Right forelimb (tissue), 1 donor: ENCODE results near the gene TTLL11.

ENCODE experiments used
- DNase-seq: peaks from one replicate; pipeline ENCODE4 v3.0.0-alpha.2; 2018

The TTLL11 gene

DNA sequence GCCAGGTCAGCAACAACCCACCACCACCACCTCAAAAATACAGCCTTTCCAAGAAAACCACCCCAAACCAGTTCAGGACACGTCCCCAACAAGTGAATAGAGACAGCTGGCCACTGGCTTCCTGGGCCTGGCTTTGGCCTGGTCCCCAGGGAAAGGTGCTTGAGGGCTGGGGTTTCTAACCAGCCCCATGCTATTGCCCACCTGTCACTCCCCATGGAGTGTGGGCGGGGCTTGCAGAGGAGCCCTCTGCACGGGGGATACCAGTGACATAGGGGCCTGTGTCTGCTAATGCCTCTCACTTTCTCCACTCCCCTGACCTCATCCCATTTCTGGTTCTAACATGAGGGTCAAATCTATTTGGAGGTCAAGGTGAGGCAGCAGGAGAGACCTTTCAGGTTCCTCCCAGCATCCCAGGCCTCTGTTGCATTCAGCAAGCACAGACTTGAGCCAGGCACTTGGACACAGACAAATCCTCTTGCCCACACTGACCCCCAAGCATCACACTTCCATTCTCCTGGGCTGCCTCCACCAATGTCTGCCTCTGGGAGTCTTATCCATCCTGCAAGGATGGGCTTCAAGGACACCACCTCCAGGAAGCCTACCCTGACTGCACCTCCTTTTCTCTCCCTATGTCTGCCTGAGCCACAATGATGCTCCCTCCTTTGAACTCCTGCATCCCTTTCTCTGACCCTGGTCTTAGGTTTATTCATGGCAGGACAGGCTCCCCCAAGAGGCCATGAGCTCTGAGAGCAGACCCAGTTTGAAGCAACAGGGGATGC lies 16.1 kb upstream of the TTLL11 start:
- DNase-seq: no peak

DNA sequence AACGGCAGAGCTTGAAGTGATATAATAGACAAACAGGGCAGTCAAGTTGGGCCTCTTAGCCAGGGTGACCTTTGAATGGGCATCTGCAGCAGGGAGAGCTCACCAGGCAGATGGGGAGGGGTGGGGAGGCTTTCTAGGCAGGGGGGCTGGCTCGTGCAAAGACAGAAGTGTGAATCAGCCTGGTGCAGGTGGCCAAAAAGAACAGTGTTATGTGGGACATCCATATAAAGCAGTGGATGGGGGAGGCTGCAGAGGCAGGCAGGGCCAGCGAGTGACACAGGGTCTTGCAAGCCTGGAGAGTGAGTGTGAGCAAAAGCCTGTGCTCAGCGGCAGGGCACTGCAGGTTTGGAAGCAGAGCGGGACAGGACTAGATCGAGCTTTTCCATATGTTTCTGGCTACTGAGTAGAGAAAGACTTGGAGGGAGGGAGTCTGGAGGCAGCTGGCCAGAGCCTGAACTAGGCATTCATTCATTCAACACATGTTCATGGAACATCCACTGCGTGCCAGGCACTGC lies 14.2 kb upstream of the TTLL11 start:
- no peak for DNase-seq

GRCh38 chr9:122106576-122106975 lies 13.5 kb upstream of the TTLL11 start:
- DNase-seq: no peak

GRCh38 chr9:122103985-122104384 lies 10.9 kb upstream of the TTLL11 start:
- DNase-seq: no peak

DNA sequence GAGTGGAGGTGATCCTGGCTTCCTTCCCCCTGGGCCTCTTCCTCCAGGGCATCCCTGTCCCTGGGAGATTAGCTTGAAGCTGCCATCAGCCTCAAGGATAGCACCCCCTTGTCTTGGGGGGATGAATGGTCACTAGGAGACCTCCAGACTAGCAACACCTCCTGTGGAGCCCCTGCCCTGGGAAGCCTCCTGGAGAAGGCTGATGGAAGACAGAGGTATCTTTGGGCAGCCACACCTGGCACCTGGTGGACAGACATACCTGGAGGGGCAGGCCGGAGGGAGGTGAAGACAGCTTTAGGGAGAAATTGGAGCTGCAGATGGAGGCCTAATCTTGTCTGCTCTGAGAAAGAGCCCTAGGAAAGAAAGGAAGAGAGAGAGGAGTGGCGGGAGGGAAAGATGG lies 9.0 kb upstream of the TTLL11 start:
- no peak for DNase-seq

DNA sequence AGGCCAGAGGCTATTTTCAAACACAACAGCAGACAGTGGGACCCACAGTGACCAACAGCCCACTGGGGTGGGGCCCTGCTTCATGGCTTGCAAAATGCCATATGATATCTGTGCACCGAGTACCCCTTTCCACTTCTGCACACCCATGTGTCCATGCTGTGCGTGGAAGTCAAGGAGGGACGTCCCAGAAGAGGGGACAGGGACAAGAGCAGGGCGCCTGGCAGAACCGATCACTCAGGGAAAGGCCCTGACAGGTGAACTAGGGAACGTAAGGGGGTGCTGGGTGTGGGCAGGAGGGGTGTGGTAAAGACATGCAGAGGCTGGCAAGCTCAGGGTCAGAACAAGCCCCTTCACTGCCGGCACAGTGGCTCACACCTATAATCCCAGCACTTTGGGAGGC lies 7.6 kb upstream of the TTLL11 start:
- no peak for DNase-seq

- DNase-seq: peak; percentile 89
These were observed 6.3 kb upstream of the TTLL11 start for GRCh38 chr9:122099271-122099869.

DNA sequence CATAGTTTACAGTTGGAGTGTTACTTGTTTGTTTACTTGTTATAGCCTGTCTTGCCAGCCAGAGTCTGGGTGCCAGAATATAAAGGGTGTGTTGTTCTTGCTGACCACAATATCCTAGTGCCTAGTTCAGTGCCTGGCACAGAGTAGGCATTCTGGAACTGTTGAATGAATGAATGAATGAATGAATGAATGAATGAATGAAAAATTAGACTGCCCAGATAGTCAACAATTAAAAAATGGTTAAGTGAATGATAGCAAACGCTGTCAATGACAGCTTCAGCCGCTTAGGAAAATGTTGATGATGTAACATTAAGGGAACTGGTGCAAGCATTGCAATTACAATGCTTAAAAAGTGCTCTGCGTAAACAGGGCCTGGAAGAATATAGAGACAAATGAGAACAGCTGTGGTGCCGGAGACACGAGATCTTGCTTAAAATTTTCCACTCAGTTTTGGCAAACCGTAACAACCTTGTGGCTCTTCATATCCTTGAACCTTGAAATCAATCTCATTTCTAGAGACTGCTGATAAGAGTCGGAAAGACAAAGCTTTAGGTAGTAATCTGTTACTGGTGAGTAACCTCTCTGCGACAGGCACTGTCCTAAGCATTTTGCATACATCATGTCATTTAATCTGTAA lies 4.7 kb upstream of the TTLL11 start:
- no peak for DNase-seq

DNA sequence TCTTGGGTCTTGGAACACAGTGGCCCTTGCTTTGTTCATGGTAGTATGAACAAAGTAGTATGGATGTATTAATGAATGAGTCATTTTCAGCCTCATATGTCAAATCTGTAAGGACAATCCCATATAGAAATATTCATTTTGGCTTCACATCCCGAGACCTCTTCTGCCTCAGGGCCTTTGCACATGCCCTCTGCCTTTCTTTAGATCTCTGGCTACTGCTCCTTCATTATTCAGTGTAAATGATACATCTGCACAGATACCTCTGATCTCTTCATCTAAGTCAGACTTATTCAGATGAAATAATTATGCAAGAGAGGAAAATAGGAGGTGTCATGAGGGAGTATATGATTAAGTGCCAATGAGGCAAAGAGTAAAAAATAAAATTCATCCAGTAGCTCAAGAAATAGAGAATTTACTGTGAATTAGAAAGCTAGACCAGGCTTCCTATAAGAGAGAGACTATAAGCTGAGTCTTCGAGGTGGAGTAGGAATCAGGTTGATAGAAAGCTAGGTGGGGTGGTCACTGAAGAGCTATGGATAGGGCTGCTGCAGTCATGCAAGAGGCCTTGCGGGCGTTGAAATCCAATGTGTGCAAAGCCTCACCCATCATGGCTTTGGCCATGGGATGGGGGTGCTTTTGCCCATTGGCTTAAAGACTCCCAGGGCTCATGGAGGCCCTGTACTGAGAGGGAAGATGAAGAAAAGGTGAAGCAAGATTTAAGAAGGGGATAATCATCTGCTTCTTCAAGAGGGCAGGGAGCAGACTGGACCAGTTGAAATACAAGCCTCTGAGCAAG lies 3.7 kb upstream of the TTLL11 start:
- no peak for DNase-seq

- DNase-seq: no peak
These were observed 2.1 kb upstream of the TTLL11 start for GRCh38 chr9:122095010-122095767.

DNA sequence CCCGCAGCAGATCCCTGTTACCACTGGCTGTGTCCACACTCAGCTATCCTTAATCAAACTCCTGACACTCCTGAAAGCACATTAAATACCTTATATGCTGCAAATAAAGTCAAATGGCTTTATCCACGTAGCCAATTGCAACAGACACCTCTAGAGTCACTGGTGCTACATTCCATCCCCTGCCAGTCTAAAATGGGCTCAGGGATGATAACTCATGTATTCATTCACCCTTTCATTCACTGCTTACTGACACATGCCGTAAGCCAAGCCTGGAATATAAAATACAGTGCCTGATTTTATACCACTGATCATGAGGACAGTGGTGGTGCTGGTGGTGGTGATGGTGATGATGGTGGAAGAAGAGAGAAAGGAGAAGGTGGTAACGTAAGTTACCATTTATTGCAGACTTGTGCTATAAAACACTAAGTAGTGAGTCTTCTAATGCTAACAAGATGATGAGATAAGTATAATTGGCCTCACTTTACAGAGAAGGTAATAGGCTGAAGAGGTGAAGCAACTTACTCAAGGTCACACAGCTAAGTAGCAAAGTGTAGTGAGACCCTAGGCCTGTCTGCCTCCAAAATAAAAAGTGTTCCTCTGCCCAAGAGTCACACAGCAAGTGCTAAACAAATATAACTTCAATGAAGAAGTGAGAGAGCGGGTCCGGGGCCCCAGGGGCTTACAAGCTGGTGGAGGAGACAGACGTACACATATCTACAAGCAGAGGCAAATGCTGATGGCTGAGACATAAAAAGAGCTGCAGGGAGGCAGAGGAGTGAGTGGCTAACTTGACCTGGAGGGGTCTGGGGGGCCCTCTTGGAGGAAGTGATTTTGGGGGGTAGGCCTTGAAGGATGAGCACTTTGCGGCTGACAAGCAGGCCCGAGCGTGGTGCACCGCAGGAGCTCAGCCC lies 1.2 kb downstream of the TTLL11 start:
- DNase-seq: no peak

- DNase-seq: no peak
These were observed 2.1 kb downstream of the TTLL11 start for GRCh38 chr9:122090981-122091380.

GRCh38 chr9:122090287-122090883 lies 2.7 kb downstream of the TTLL11 start:
- DNase-seq: no peak

GRCh38 chr9:122088880-122089706 lies 4.0 kb downstream of the TTLL11 start:
- no peak for DNase-seq

- no peak for DNase-seq
These were observed 5.5 kb downstream of the TTLL11 start for GRCh38 chr9:122087406-122088200.

GRCh38 chr9:122086873-122087272 lies 6.2 kb downstream of the TTLL11 start:
- DNase-seq: no peak

DNA sequence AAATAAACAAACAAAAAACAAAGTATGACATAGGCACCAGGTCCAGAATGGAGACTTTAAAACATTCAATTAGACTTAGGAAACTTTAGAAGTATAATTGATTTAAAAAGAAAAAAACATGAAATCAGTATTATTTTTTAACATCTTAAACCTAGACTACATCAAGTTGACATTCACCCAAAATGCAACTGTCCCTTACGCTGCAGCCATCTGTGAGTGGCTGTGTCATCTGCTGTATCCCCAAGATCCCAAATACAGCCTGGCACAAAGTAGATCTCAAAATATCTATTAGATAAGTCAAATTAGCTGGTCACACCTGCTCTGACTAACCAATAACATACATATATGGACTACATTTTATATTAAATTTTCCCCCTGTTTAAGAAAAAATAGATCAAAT lies 7.8 kb downstream of the TTLL11 start:
- no peak for DNase-seq

GRCh38 chr9:122084026-122084675 lies 9.0 kb downstream of the TTLL11 start:
- DNase-seq: no peak

GRCh38 chr9:122080986-122081385 lies 12.1 kb downstream of the TTLL11 start:
- no peak for DNase-seq
